ENCODE data around the gene DNAJC8.

Gene DNAJC8

GRCh38 chr1:28163496-28164161 is 69.2 kb downstream of the DNAJC8 start:
- Histone ChIP-seq H3K36me3 (ENCODE audit: control insufficient read depth, insufficient read depth, low read length) (no peaks in the 10 kb centered on the region), H3K9me3 (ENCODE audit: control insufficient read depth, low read length) (no peaks in the 10 kb centered on the region), H3K27ac (ENCODE audit: low read depth, low read length, severe bottlenecking) (no peak overlapping the region), H3K4me1 (ENCODE audit: control insufficient read depth, insufficient read depth, low read length, poor library complexity, severe bottlenecking) (no peaks in the 10 kb centered on the region), H3K4me3 (ENCODE audit: extremely low read depth, insufficient read depth, low read length, poor library complexity, severe bottlenecking) (no peak overlapping the region)
- 87 to 100% methylated on average over 3 to 4 of the region's 4 CpGs for WGBS, 2 experiments (ENCODE audit: insufficient coverage in 2 of 2)

GRCh38 chr1:28162151-28162550 is 70.7 kb downstream of the DNAJC8 start:
- no peaks in the 10 kb centered on the region for H3K4me1 ChIP-seq (ENCODE audit: control insufficient read depth, insufficient read depth, low read length, poor library complexity, severe bottlenecking)
- WGBS, 2 experiments (ENCODE audit: insufficient coverage in 2 of 2) = 89 to 96% methylated on average over 4 to 5 of the region's 7 CpGs

GRCh38 chr1:28161751-28162150 is 71.1 kb downstream of the DNAJC8 start:
- H3K4me3 ChIP-seq (ENCODE audit: extremely low read depth, insufficient read depth, low read length, poor library complexity, severe bottlenecking) = no peak overlapping the region
- no peaks in the 10 kb centered on the region for H3K9me3 ChIP-seq (ENCODE audit: control insufficient read depth, low read length)
- WGBS, 2 experiments (ENCODE audit: insufficient coverage in 2 of 2) = 93 to 94% methylated on average over 3 of the region's 3 CpGs
- H3K27ac ChIP-seq (ENCODE audit: low read depth, low read length, severe bottlenecking) = no peak overlapping the region
- no peaks in the 10 kb centered on the region for H3K4me1 ChIP-seq (ENCODE audit: control insufficient read depth, insufficient read depth, low read length, poor library complexity, severe bottlenecking)
- H3K36me3 ChIP-seq (ENCODE audit: control insufficient read depth, insufficient read depth, low read length) = no peaks in the 10 kb centered on the region

More at GRCh38 chr1:28162151-28162550, 70.7 kb downstream of the DNAJC8 start:
- Histone ChIP-seq H3K9me3 (ENCODE audit: control insufficient read depth, low read length) (no peaks in the 10 kb centered on the region), H3K36me3 (ENCODE audit: control insufficient read depth, insufficient read depth, low read length) (no peaks in the 10 kb centered on the region), H3K4me3 (ENCODE audit: extremely low read depth, insufficient read depth, low read length, poor library complexity, severe bottlenecking) (no peak overlapping the region), H3K27ac (ENCODE audit: low read depth, low read length, severe bottlenecking) (no peak overlapping the region)

- Histone ChIP-seq H3K27ac (ENCODE audit: low read depth, low read length, severe bottlenecking) (no peak overlapping the region), H3K4me1 (ENCODE audit: control insufficient read depth, insufficient read depth, low read length, poor library complexity, severe bottlenecking) (no peaks in the 10 kb centered on the region), H3K9me3 (ENCODE audit: control insufficient read depth, low read length) (no peaks in the 10 kb centered on the region), H3K36me3 (ENCODE audit: control insufficient read depth, insufficient read depth, low read length) (no peaks in the 10 kb centered on the region), H3K4me3 (ENCODE audit: extremely low read depth, insufficient read depth, low read length, poor library complexity, severe bottlenecking) (no peak overlapping the region)
- WGBS, 2 experiments (ENCODE audit: insufficient coverage in 2 of 2) = 100% methylated on average over 2 of the region's 5 CpGs
Observed at GRCh38 chr1:28160782-28161266, 72.0 kb downstream of the DNAJC8 start.

- H3K27ac ChIP-seq (ENCODE audit: low read depth, low read length, severe bottlenecking) = no peak overlapping the region
- 96 to 100% methylated on average over 3 to 4 of the region's 7 CpGs for WGBS, 2 experiments (ENCODE audit: insufficient coverage in 2 of 2)
Observed at GRCh38 chr1:28159680-28160079, 73.1 kb downstream of the DNAJC8 start.

GRCh38 chr1:28159243-28159642 is 73.6 kb downstream of the DNAJC8 start:
- no peaks in the 10 kb centered on the region for H3K36me3 ChIP-seq (ENCODE audit: control insufficient read depth, insufficient read depth, low read length)
- H3K4me1 ChIP-seq (ENCODE audit: control insufficient read depth, insufficient read depth, low read length, poor library complexity, severe bottlenecking) = no peaks in the 10 kb centered on the region
- 88 to 100% methylated on average over 3 to 4 of the region's 4 CpGs for WGBS, 2 experiments (ENCODE audit: insufficient coverage in 2 of 2)
- H3K9me3 ChIP-seq (ENCODE audit: control insufficient read depth, low read length) = no peaks in the 10 kb centered on the region
- H3K4me3 ChIP-seq (ENCODE audit: extremely low read depth, insufficient read depth, low read length, poor library complexity, severe bottlenecking) = no peak overlapping the region
- no peak overlapping the region for H3K27ac ChIP-seq (ENCODE audit: low read depth, low read length, severe bottlenecking)

More at GRCh38 chr1:28159680-28160079, 73.1 kb downstream of the DNAJC8 start:
- H3K36me3 ChIP-seq (ENCODE audit: control insufficient read depth, insufficient read depth, low read length) = no peaks in the 10 kb centered on the region
- H3K9me3 ChIP-seq (ENCODE audit: control insufficient read depth, low read length) = no peaks in the 10 kb centered on the region
- H3K4me3 ChIP-seq (ENCODE audit: extremely low read depth, insufficient read depth, low read length, poor library complexity, severe bottlenecking) = no peak overlapping the region
- no peaks in the 10 kb centered on the region for H3K4me1 ChIP-seq (ENCODE audit: control insufficient read depth, insufficient read depth, low read length, poor library complexity, severe bottlenecking)

- no peak overlapping the region for H3K4me3 ChIP-seq (ENCODE audit: extremely low read depth, insufficient read depth, low read length, poor library complexity, severe bottlenecking)
- no peaks in the 10 kb centered on the region for H3K36me3 ChIP-seq (ENCODE audit: control insufficient read depth, insufficient read depth, low read length)
- no peaks in the 10 kb centered on the region for H3K9me3 ChIP-seq (ENCODE audit: control insufficient read depth, low read length)
- H3K27ac ChIP-seq (ENCODE audit: low read depth, low read length, severe bottlenecking) = no peak overlapping the region
- H3K4me1 ChIP-seq (ENCODE audit: control insufficient read depth, insufficient read depth, low read length, poor library complexity, severe bottlenecking) = no peaks in the 10 kb centered on the region
- WGBS, 2 experiments (ENCODE audit: insufficient coverage in 2 of 2) = 88 to 98% methylated on average over 4 to 8 of the region's 8 CpGs
Observed at GRCh38 chr1:28157894-28158293, 74.9 kb downstream of the DNAJC8 start.

GRCh38 chr1:28156821-28157220 is 76.0 kb downstream of the DNAJC8 start:
- H3K27ac ChIP-seq (ENCODE audit: low read depth, low read length, severe bottlenecking) = no peak overlapping the region
- WGBS, 2 experiments (ENCODE audit: insufficient coverage in 2 of 2) = 92% methylated on average over 2 to 3 of the region's 4 CpGs
- no peak overlapping the region for H3K4me3 ChIP-seq (ENCODE audit: extremely low read depth, insufficient read depth, low read length, poor library complexity, severe bottlenecking)
- H3K4me1 ChIP-seq (ENCODE audit: control insufficient read depth, insufficient read depth, low read length, poor library complexity, severe bottlenecking) = no peaks in the 10 kb centered on the region
- no peaks in the 10 kb centered on the region for H3K36me3 ChIP-seq (ENCODE audit: control insufficient read depth, insufficient read depth, low read length)
- H3K9me3 ChIP-seq (ENCODE audit: control insufficient read depth, low read length) = no peaks in the 10 kb centered on the region

- WGBS, 2 experiments (ENCODE audit: insufficient coverage in 2 of 2) = 95 to 100% methylated on average over 2 to 3 of the region's 4 CpGs
- no peaks in the 10 kb centered on the region for H3K36me3 ChIP-seq (ENCODE audit: control insufficient read depth, insufficient read depth, low read length)
- no peaks in the 10 kb centered on the region for H3K9me3 ChIP-seq (ENCODE audit: control insufficient read depth, low read length)
- no peak overlapping the region for H3K27ac ChIP-seq (ENCODE audit: low read depth, low read length, severe bottlenecking)
- no peaks in the 10 kb centered on the region for H3K4me1 ChIP-seq (ENCODE audit: control insufficient read depth, insufficient read depth, low read length, poor library complexity, severe bottlenecking)
- no peak overlapping the region for H3K4me3 ChIP-seq (ENCODE audit: extremely low read depth, insufficient read depth, low read length, poor library complexity, severe bottlenecking)
Observed at GRCh38 chr1:28155628-28156027, 77.2 kb downstream of the DNAJC8 start.

- Histone ChIP-seq H3K27ac (ENCODE audit: low read depth, low read length, severe bottlenecking) (no peak overlapping the region), H3K4me3 (ENCODE audit: extremely low read depth, insufficient read depth, low read length, poor library complexity, severe bottlenecking) (no peak overlapping the region), H3K4me1 (ENCODE audit: control insufficient read depth, insufficient read depth, low read length, poor library complexity, severe bottlenecking) (no peaks in the 10 kb centered on the region), H3K9me3 (ENCODE audit: control insufficient read depth, low read length) (no peaks in the 10 kb centered on the region), H3K36me3 (ENCODE audit: control insufficient read depth, insufficient read depth, low read length) (no peaks in the 10 kb centered on the region)
- WGBS, 2 experiments (ENCODE audit: insufficient coverage in 2 of 2) = 85 to 96% methylated on average over 7 of the region's 9 CpGs
Observed at GRCh38 chr1:28154078-28154594, 78.7 kb downstream of the DNAJC8 start.

All from mesodermal cell (in vitro differentiated cells).